ENCODE results near the gene MYO3B.
"Not testable (repeated sequence)": the region's sequence is repeated elsewhere in the genome, so short reads cannot be mapped to it uniquely, and the experiment has no call there.

MYO3B gene

GRCh38 chr2:170671079-170671478 lies 493.1 kb downstream of the MYO3B start:
- no peak for DNase-seq

- not testable (repeated sequence) for DNase-seq
Observed at GRCh38 chr2:170674282-170674681, 496.3 kb downstream of the MYO3B start.

GRCh38 chr2:170675701-170676100 lies 497.8 kb downstream of the MYO3B start:
- DNase-seq: no peak

- DNase-seq: no peak
Observed at GRCh38 chr2:170679607-170680079, 501.7 kb downstream of the MYO3B start.

GRCh38 chr2:170680172-170680941 lies 502.4 kb downstream of the MYO3B start:
- no peak for DNase-seq

GRCh38 chr2:170681311-170681710 lies 503.4 kb downstream of the MYO3B start:
- no peak for DNase-seq

GRCh38 chr2:170685591-170685990 lies 507.6 kb downstream of the MYO3B start:
- DNase-seq: no peak

GRCh38 chr2:170689481-170689880 lies 511.5 kb downstream of the MYO3B start:
- DNase-seq: no peak

GRCh38 chr2:170690640-170691039 lies 512.7 kb downstream of the MYO3B start:
- DNase-seq: no peak

- no peak for DNase-seq
Observed at GRCh38 chr2:170694316-170694715, 516.4 kb downstream of the MYO3B start.

GRCh38 chr2:170695521-170696410 lies 517.8 kb downstream of the MYO3B start:
- no peak for DNase-seq

- no peak for DNase-seq
Observed at GRCh38 chr2:170696948-170697347, 519.0 kb downstream of the MYO3B start.

GRCh38 chr2:170701011-170701410 lies 523.1 kb downstream of the MYO3B start:
- DNase-seq: no peak

GRCh38 chr2:170703776-170704476 lies 526.0 kb downstream of the MYO3B start:
- no peak for DNase-seq

Measured in activated T-cell treated with anti-CD3 and anti-CD28 coated beads, Interleukin-2, amount 50 U/mL, for 48 hours (primary cell).